Adipose tissue (tissue), 3 donors: ENCODE measurements around the gene SHC3. TPM values are rescaled to one million over a fixed set of nuclear protein-coding genes. Genes with fewer than 3 reads are reported as not detected.

Experiments used
- H3K27ac ChIP-seq: one replicate; pipeline ENCODE4 v1.5.1; 2013; ENCODE audit warnings: low read depth, low read length
- WGBS, 3 donors: extraction: QIAGEN DNeasy Blood & Tissue Kit; methylation state at CpG; one replicate each; pipeline ENCODE4 v1.1.7; 2013; 5-methylcytosine and 5-hydroxymethylcytosine counted together
- polyA plus RNA-seq, 3 donors: library from polyadenylated mRNA; stranded (reverse); fragments of 200-250 nt; gene quantifications; one replicate each; pipeline ENCODE4 v1.2.3, GENCODE V29; 2013
- donor health status: healthy with polysubstance abuse.
- donor health status: Bipolar disorder and iron deficiency.
- donor health status: healthy.

Gene SHC3
- polyA plus RNA-seq, 3 donors, result 0.13 to 1.5 (median 0.24) TPM

DNA sequence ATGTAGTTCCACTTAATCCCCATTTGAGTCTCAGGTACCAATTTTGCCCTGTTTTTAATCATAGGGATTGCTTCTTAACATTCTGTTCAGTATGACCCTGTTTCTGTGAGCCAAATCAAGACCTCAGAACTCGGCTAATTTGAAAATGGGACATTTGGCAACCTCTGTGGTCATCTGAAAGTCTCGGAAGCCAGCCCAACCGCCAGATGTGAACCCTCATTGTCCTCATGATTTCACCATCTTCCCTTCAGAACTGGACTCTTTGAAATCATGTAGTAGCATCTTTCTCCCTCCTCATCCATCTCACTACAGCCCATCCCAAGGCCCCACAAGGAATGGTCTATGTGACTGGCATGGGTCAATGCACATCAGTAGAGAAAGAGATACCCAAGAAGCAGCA is 98.4 kb downstream of the SHC3 start:
- no peak overlapping the region for H3K27ac ChIP-seq
- 51 to 77% (median 61%) methylated on average over 3 of the region's 3 CpGs for WGBS, 3 donors

DNA sequence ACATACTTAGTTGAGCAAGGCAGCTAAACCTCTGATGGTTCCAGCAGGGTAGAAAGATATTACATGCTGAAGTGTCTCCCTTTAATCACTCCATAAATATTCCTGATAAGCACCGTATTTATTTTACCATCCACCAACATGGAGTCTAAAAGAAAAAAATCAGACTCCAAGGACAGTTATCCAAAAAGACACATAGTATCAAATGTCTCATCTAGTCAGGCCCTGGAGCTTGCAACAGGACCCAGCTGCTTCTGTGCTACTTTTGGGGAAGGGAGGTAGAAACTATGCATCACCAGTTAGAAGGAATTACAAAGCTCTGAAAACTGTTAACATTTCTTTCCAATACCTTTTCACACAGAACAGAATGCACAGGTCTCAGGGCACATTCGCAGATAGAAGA is 99.2 kb downstream of the SHC3 start:
- H3K27ac ChIP-seq, result no peak overlapping the region
- 57 to 63% (median 62%) methylated on average over 2 of the region's 2 CpGs for WGBS, 3 donors

DNA sequence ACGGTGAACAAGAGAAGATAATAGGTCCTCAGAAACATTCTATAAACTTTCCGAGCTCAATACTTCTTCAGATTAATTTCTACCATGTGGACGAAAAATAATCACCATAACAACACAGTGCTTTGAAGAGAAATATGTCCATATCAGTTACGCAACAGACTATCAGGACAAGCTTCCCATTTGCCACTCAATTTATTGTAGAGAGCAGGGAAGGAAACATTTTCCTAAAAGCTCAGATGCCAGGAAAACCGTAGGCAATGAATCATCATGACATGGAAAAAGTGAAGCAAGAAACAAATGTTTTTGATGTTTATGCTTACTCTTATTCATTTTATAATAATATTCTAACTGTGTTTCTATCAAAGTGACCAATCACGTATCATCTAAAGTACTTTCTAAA is 99.8 kb downstream of the SHC3 start:
- H3K27ac ChIP-seq, result no peak overlapping the region
- 49 to 61% (median 54%) methylated on average over 6 of the region's 6 CpGs for WGBS, 3 donors

DNA sequence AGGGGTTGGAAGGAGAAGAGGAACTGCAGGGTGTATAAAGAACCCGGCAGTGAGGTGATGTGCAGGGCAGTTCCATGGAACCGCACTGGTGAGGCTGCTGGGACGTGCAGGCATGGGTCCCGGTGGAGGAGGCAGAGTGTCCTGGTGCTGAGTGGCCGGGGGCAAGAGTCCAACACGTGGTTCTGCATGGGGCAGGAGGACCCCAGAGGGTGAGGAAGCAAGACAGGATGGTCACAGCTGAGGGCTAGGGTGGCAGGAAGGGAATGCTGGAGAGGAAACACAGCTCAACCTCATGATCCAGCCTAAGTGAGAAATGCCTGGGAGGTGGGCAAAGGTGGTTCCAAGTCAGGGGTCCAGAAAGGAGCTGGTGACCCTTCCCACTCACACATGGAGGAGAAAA is 100.2 kb downstream of the SHC3 start:
- no peak overlapping the region for H3K27ac ChIP-seq
- WGBS, 3 donors, result 78 to 83% (median 79%) methylated on average over 6 of the region's 6 CpGs

DNA sequence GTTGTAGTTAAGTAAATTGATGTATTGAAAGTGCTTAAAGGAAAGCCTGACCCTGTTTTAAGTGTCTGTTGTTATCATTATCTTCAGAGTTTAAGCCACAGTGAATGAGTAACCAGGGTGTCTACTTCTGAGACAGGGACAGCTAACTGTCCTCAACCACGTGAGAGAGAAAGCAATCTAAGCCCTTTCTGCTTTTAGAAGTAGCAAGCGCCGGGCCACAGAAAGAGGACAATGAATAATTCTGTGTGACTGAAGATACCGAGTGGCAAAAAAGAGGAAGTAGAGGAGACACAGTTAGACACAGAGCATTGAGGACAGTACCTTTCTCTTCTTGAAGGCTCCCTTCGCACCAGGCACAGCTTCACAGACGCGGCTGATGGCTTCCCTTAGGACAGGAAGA is 101.1 kb downstream of the SHC3 start:
- no peak overlapping the region for H3K27ac ChIP-seq
- WGBS, 3 donors, result 36 to 66% (median 56%) methylated on average over 7 of the region's 7 CpGs

DNA sequence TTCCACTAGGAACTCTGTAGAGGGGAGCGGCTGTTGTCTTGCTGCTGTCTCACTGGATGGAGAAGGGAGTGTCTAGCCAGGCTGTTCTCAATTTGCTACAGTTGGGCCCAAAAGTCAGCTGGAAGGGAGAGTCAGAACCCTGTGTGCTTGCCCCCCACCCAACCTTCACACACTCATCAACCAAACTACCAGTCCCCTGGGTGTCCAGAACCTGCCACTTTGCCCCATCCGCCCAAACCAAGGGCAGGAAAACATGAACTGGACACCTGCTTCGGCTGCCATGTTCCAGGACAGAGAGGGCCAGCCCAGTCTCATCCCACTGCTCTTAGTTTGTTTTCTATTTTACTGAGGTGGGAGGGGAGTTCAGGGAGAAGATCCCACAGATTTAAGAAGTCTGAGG is 105.2 kb downstream of the SHC3 start:
- 90 to 98% (median 95%) methylated on average over 3 of the region's 3 CpGs for WGBS, 3 donors
- H3K27ac ChIP-seq, result no peak overlapping the region

DNA sequence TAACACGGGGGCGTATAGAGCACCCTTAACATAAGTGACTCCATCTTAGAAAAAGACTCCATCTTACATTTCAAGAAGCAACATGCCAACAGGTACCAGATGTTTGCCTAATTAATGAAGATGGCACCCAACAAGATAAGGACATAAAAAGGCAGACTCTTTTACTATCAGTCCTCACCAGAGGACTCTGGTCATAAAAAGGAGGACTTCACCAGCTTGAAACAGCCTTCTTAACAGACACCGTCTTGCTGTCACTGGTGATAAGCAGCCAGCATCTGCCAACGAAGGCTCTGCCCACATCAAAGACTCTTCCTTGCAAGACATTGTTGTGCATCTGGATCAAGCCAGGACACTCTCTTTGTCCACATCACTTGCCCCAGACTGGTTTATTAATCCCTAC is 107.0 kb downstream of the SHC3 start:
- WGBS, 3 donors, result 72 to 84% (median 72%) methylated on average over 4 of the region's 4 CpGs
- no peak overlapping the region for H3K27ac ChIP-seq

DNA sequence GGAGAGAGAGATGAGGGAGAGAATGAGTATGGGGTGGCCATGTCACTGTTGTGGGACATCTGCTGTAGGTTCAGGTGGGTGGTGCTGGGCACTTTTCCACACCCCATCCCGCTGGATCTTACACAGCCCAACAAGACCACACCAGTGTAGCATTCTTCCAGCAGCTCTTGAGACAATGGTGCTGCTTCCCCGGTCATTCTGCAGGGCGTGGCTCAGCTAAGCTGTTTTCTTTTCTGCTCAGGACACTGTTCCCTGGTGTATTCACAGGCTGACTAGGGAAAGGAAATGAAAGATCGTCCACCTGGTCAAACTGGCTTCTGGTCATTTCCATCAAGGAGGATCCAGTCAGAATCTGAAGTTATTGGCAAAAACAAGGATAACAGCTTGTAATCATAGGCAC is 111.8 kb downstream of the SHC3 start:
- 61 to 75% (median 71%) methylated on average over 4 of the region's 4 CpGs for WGBS, 3 donors
- no peak overlapping the region for H3K27ac ChIP-seq

DNA sequence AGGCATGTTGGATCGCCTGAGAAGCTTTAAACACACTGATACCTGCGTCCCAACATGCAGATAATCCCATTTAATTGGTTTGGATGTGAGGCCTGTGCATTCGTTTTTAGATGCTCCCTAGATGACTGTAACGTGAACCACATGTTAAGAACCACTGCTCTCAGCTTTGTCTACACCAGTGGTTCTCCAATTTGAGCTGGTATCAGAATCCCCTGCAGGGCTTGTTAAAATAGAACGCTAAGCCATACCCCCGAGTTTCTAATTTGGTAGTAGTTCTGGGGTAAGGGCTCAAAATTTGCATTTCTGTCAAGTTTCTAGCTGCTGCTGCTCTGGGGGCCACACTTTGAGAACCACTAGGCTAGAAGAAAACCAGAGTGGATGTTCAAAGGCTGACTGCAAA is 112.7 kb downstream of the SHC3 start:
- WGBS, 3 donors, result 75 to 84% (median 81%) methylated on average over 6 of the region's 6 CpGs
- no peak overlapping the region for H3K27ac ChIP-seq

DNA sequence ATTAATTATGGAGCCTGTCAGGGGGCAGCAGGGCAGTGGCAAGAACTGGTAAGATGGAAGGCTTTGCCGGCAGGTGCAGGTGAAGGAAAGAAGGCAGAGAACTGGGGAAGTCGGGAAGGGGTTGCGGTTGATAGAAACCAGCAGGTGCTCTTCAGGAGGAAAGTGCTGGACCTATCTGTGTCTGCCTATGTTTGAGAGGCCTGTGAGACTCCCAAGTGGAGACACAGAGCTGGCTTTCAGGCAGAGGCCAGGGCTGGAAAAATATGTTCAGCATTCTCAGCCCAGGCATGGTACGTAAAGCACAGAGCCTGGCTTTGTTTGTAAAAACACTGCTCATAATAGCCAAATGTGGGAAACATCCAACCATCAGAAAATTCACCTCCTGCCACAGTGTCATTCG is 117.8 kb downstream of the SHC3 start:
- WGBS, 3 donors, result 89 to 92% (median 92%) methylated on average over 5 of the region's 5 CpGs
- no peak overlapping the region for H3K27ac ChIP-seq

DNA sequence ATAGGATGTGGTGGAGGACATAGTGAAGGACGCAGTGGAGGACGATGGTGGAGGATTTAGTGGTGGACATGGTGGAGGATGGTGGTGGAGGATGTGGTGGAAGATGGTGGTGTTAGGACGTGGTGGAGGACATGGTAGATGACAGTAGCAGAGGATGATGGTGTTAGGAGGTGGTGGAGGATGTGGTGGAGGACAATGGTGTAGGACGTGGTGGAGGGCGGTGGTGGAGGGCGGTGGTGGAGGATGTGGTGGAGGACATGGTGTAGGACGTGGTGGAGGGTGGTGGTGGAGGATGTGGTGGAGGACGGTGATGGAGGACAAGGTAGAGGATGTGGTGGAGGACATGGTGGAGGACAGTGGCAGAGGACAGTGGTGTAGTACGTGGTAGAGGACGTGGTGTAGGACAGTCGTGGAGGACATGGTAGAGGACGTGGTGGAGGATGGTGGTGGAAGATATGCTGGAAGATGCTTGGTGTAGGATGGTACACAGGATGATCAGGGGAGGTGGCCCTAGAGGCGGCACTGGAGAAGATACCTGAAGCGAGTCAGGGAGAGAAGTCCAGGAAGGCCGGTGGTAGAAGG is 118.6 kb downstream of the SHC3 start:
- no peak overlapping the region for H3K27ac ChIP-seq
- 91 to 93% (median 92%) methylated on average over 14 to 15 of the region's 15 CpGs for WGBS, 3 donors

DNA sequence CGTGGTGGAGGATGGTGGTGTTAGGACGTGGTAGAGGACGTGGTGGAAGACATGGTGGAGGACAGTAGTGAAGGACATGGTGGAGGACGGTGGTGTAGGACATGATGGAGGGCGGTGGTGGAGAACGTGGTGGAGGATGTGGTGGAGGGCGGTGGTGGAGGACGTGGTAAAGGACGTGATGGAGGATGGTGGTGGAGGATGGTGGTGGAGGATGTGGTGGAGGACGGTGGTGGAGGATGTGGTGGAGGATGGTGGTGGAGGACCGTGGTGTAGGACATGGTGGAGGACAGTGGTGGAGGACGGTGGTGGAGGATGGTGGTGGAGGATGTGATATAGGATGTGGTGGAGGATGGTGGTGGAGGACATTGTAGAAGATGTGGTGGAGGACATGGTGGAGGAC is 119.7 kb downstream of the SHC3 start:
- H3K27ac ChIP-seq, result no peak overlapping the region

DNA sequence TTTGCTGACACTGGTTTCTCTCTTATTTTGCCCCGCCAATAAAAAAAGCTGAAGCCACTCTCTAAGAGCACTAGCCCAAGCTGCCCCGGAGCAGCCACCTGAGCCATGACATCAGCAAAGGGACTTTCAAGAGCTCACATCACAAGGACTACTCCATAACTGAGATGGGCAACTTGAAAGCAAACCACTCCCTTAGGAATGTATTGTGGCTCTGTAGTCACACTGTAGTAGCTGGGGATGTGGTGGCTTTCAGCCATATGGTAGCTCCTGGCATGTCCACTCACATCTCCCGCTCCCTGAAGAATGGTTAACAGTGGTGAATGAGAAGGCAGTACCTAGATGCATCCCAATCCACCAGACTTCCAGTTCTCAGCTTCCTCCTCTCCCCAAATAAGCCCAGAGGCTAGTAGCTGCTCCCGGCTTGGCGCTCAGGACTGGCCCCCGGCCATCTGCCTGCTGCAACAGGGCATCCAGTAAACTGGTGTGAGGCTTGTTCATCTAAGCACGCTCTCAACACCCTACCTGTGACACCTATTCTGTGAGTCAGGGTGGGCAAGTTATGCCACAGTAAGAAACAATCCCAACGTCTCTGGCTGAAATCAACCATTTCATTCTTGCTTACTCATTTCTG is 123.6 kb downstream of the SHC3 start:
- no peak overlapping the region for H3K27ac ChIP-seq
- 90 to 93% (median 93%) methylated on average over 8 of the region's 8 CpGs for WGBS, 3 donors

More for the DNA sequence above, 119.7 kb downstream of the SHC3 start:
- WGBS, 3 donors, result 91 to 92% (median 92%) methylated on average over 12 of the region's 12 CpGs

DNA sequence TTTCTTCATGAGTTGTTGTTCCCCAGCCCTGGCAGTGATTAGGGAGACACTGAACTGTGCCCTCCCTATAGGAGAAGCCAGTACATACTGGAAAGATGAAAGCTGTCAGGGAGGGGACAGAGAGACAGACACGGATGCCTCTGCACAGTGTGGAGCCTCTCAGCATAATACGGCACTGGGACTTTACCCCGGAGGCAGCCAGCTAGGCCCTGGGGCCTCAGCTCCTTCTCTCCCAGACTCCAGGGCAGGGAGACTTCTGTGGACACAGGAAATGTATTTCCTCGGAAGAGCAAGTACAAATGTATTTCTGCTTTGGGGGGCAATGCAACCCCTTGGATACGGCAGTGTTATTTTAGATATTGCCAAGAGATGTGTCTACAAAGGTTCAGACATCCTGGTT is 125.3 kb downstream of the SHC3 start:
- H3K27ac ChIP-seq, result no peak overlapping the region
- WGBS, 3 donors, result 91 to 94% (median 91%) methylated on average over 5 of the region's 5 CpGs

DNA sequence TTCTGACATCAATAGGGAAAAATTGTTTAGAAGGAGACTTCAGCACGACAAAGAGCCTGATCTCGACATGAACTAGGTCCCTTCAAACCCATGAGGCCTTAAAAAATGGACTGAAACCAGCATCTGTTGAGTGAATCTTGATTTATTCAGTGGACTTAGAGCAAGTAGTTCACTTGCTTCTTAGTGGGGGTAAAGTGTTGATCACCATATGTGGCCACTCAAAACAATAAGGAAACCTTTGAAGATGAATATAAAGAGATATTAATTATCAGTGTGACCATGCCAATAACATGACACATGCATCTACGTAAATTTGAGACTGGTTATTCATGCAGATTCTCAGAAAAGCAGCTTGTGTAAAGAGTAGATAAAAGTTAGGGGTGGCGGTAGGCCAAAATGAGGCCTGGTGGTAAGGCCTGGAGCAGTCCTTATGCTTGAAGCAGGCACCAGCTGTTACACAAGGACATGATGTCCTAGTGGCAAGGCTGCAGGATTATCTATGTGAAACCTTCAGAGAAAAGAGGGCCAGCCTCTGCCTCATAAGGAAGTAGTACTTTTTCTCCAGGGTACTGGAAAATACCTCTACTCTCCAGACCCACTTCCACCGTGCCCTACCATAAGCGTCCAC is 126.0 kb downstream of the SHC3 start:
- WGBS, 3 donors, result 88 to 93% (median 90%) methylated on average over 6 of the region's 6 CpGs

DNA sequence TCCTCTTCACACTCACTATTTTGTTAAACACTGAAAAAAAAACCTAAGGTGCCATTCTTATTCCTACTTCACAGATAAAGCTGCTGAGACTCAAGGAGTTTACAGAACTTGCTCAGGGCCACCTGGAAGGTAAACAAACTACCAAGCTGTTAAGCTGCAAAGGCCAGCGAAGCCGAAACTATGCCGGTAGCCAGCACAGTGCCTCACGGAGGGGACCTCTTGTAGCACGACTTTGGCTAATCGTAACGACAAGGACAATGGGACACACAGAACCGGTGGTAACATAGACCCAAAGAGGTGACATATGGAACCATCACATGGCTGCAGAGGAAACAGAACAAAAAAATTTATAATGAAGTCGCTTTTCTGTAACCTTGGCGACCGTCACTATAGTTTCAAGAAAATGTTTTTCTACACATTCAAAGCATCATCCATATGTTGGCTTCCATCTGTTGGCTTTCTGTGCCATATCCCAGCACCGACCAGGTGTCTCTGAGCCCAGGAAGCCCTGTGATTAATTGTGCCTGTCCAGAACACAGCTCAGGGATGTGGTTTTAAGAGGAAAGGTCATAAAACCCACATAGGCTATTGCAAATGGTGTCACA is 127.1 kb downstream of the SHC3 start:
- 80 to 94% (median 91%) methylated on average over 12 of the region's 12 CpGs for WGBS, 3 donors
- H3K27ac ChIP-seq, result no peak overlapping the region

More for the DNA sequence above, 126.0 kb downstream of the SHC3 start:
- H3K27ac ChIP-seq, result no peak overlapping the region

DNA sequence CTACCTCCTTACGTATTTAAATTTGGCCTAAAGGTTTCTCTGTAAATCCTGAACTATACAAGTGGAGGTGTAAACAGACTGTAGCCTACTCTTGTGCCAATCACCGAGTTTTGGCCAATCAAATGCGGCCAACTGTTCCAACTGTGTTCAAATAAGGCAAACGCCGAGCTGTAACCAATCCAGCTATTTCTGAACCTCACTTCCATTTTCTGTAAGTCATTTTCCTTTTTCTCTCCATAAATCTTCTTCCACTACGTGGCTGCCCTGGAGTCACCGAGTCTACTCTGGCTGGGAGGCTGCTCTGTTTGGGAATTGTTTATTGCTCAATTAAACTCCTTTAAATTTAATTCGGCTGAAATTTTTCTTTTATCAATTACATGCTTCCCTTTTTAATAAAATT is 129.0 kb downstream of the SHC3 start:
- no peak overlapping the region for H3K27ac ChIP-seq
- WGBS, 3 donors, result 84 to 89% (median 88%) methylated on average over 8 of the region's 8 CpGs

DNA sequence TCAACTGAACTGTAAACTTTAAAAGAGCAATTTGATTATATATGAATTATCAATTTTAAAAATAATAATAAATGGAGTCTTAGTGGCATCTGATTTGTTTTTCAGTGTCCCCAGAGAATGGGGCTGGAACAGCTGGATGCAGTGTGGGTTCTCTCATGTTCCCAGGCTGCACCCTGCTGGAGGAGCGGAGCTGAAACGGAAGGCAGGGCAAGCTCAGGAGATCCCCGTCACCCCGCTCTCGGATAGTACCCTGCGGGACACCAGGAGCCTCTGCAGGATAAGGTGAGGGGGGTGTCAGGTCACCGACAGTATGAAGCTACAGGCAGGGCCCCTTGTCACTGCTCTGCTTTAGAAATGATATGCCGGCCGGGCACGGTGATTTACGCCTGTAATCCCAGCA is 130.0 kb downstream of the SHC3 start:
- H3K27ac ChIP-seq, result no peak overlapping the region
- 92 to 96% (median 93%) methylated on average over 11 of the region's 11 CpGs for WGBS, 3 donors

DNA sequence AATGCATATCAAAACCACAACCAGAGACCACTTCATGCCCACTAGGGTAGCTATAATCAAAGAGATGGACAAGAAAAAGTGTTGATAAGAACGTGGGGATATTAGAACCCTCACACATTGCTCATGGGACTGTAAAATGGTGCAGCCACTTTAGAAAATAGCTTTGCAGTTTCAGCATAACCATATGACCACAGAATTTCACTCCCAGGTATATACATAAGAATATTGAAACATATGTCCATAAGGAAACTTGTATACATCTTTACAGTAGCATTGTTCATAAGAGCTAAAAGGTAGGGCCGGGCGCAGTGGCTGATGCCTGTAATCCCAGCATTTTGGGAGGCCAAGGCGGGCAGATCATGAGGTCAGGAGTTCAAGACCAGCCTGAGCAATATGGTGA is 131.0 kb downstream of the SHC3 start:
- WGBS, 3 donors, result 71 to 93% (median 91%) methylated on average over 4 of the region's 4 CpGs
- H3K27ac ChIP-seq, result no peak overlapping the region

DNA sequence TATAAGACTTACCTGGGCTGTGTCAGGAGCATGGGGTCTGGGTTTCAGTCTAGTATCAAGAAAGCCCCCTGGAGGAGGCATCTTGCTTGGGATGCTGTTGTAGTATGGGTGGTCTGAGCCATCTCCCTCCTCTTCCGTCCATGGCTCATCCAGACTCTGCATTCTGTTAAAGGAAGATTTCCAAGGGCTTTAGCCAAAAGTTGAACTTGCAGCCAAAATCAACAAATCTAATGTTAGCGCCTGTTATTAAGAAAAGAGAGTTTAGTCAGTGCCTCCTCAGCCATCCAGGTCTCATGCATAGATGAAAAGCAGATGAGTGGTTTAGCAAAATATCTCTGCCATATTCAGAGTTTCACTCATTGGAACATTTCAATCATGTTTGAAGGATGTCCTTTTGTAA is 131.8 kb downstream of the SHC3 start:
- H3K27ac ChIP-seq, result no peak overlapping the region
- WGBS, 3 donors, result 58 to 78% (median 70%) methylated on average over 2 of the region's 2 CpGs
